Measurements from ENCODE around the gene ADAMTS18.

ADAMTS18 gene

GRCh38 chr16:77398495-77398894 lies 36.3 kb downstream of the ADAMTS18 start:
- Histone ChIP-seq H3K9ac (ENCODE audit: low read depth in 1 of 2, low read length in 2 of 2) (no peak overlapping the region), H3K4me1 (ENCODE audit: control insufficient read depth in 2 of 2, insufficient read depth in 2 of 2, low read length in 2 of 2) (no peaks in the 10 kb centered on the region), H3K4me3 (ENCODE audit: low read length in 2 of 2) (no peak overlapping the region), H3K27ac (ENCODE audit: low read depth in 2 of 2, low read length in 2 of 2) (no peak overlapping the region), H3K36me3 (ENCODE audit: control insufficient read depth in 2 of 2, insufficient read depth in 2 of 2, low read length in 2 of 2) (no peaks in the 10 kb centered on the region), H3K9me3 (ENCODE audit: control insufficient read depth in 2 of 2, low read length in 2 of 2) (no peaks in the 10 kb centered on the region), H3K27me3 (ENCODE audit: control insufficient read depth in 2 of 2, insufficient read depth in 2 of 2, low read length in 2 of 2) (no peaks in the 10 kb centered on the region)

- no peak overlapping the region for H3K9ac ChIP-seq (ENCODE audit: low read depth in 1 of 2, low read length in 2 of 2)
- H3K4me3 ChIP-seq (ENCODE audit: low read length in 2 of 2): no peak overlapping the region
- H3K36me3 ChIP-seq (ENCODE audit: control insufficient read depth in 2 of 2, insufficient read depth in 2 of 2, low read length in 2 of 2): no peaks in the 10 kb centered on the region
- H3K9me3 ChIP-seq (ENCODE audit: control insufficient read depth in 2 of 2, low read length in 2 of 2): no peaks in the 10 kb centered on the region
- H3K4me1 ChIP-seq (ENCODE audit: control insufficient read depth in 2 of 2, insufficient read depth in 2 of 2, low read length in 2 of 2): no peaks in the 10 kb centered on the region
- no peaks in the 10 kb centered on the region for H3K27me3 ChIP-seq (ENCODE audit: control insufficient read depth in 2 of 2, insufficient read depth in 2 of 2, low read length in 2 of 2)
- H3K27ac ChIP-seq (ENCODE audit: low read depth in 2 of 2, low read length in 2 of 2): no peak overlapping the region
Measured at GRCh38 chr16:77396461-77396860, 38.4 kb downstream of the ADAMTS18 start.

- Histone ChIP-seq H3K9me3 (ENCODE audit: control insufficient read depth in 2 of 2, low read length in 2 of 2) (no peaks in the 10 kb centered on the region), H3K36me3 (ENCODE audit: control insufficient read depth in 2 of 2, insufficient read depth in 2 of 2, low read length in 2 of 2) (no peaks in the 10 kb centered on the region), H3K4me1 (ENCODE audit: control insufficient read depth in 2 of 2, insufficient read depth in 2 of 2, low read length in 2 of 2) (no peaks in the 10 kb centered on the region), H3K27ac (ENCODE audit: low read depth in 2 of 2, low read length in 2 of 2) (no peak overlapping the region), H3K4me3 (ENCODE audit: low read length in 2 of 2) (no peak overlapping the region), H3K9ac (ENCODE audit: low read depth in 1 of 2, low read length in 2 of 2) (no peak overlapping the region), H3K27me3 (ENCODE audit: control insufficient read depth in 2 of 2, insufficient read depth in 2 of 2, low read length in 2 of 2) (no peaks in the 10 kb centered on the region)
Measured at GRCh38 chr16:77394699-77395098, 40.1 kb downstream of the ADAMTS18 start.

GRCh38 chr16:77393955-77394354 lies 40.9 kb downstream of the ADAMTS18 start:
- H3K9ac ChIP-seq (ENCODE audit: low read depth in 1 of 2, low read length in 2 of 2): no peak overlapping the region

GRCh38 chr16:77387815-77388209 lies 47.0 kb downstream of the ADAMTS18 start:
- no peaks in the 10 kb centered on the region for H3K27me3 ChIP-seq (ENCODE audit: control insufficient read depth in 2 of 2, insufficient read depth in 2 of 2, low read length in 2 of 2)
- H3K27ac ChIP-seq (ENCODE audit: low read depth in 2 of 2, low read length in 2 of 2): no peak overlapping the region
- no peaks in the 10 kb centered on the region for H3K4me1 ChIP-seq (ENCODE audit: control insufficient read depth in 2 of 2, insufficient read depth in 2 of 2, low read length in 2 of 2)
- no peak overlapping the region for H3K4me3 ChIP-seq (ENCODE audit: low read length in 2 of 2)
- no peak overlapping the region for H3K9ac ChIP-seq (ENCODE audit: low read depth in 1 of 2, low read length in 2 of 2)
- H3K9me3 ChIP-seq (ENCODE audit: control insufficient read depth in 2 of 2, low read length in 2 of 2): no peaks in the 10 kb centered on the region
- no peaks in the 10 kb centered on the region for H3K36me3 ChIP-seq (ENCODE audit: control insufficient read depth in 2 of 2, insufficient read depth in 2 of 2, low read length in 2 of 2)

More at GRCh38 chr16:77393955-77394354, 40.9 kb downstream of the ADAMTS18 start:
- H3K9me3 ChIP-seq (ENCODE audit: control insufficient read depth in 2 of 2, low read length in 2 of 2): no peaks in the 10 kb centered on the region
- no peaks in the 10 kb centered on the region for H3K4me1 ChIP-seq (ENCODE audit: control insufficient read depth in 2 of 2, insufficient read depth in 2 of 2, low read length in 2 of 2)
- no peaks in the 10 kb centered on the region for H3K36me3 ChIP-seq (ENCODE audit: control insufficient read depth in 2 of 2, insufficient read depth in 2 of 2, low read length in 2 of 2)
- H3K4me3 ChIP-seq (ENCODE audit: low read length in 2 of 2): no peak overlapping the region
- H3K27ac ChIP-seq (ENCODE audit: low read depth in 2 of 2, low read length in 2 of 2): no peak overlapping the region
- H3K27me3 ChIP-seq (ENCODE audit: control insufficient read depth in 2 of 2, insufficient read depth in 2 of 2, low read length in 2 of 2): no peaks in the 10 kb centered on the region

GRCh38 chr16:77386831-77387814 lies 47.7 kb downstream of the ADAMTS18 start:
- Histone ChIP-seq H3K4me3 (ENCODE audit: low read length in 2 of 2) (no peak overlapping the region), H3K9me3 (ENCODE audit: control insufficient read depth in 2 of 2, low read length in 2 of 2) (no peaks in the 10 kb centered on the region), H3K27ac (ENCODE audit: low read depth in 2 of 2, low read length in 2 of 2) (no peak overlapping the region), H3K9ac (ENCODE audit: low read depth in 1 of 2, low read length in 2 of 2) (no peak overlapping the region), H3K4me1 (ENCODE audit: control insufficient read depth in 2 of 2, insufficient read depth in 2 of 2, low read length in 2 of 2) (no peaks in the 10 kb centered on the region), H3K36me3 (ENCODE audit: control insufficient read depth in 2 of 2, insufficient read depth in 2 of 2, low read length in 2 of 2) (no peaks in the 10 kb centered on the region), H3K27me3 (ENCODE audit: control insufficient read depth in 2 of 2, insufficient read depth in 2 of 2, low read length in 2 of 2) (no peaks in the 10 kb centered on the region)

- no peak overlapping the region for H3K27ac ChIP-seq (ENCODE audit: low read depth in 2 of 2, low read length in 2 of 2)
- no peaks in the 10 kb centered on the region for H3K4me1 ChIP-seq (ENCODE audit: control insufficient read depth in 2 of 2, insufficient read depth in 2 of 2, low read length in 2 of 2)
- no peaks in the 10 kb centered on the region for H3K27me3 ChIP-seq (ENCODE audit: control insufficient read depth in 2 of 2, insufficient read depth in 2 of 2, low read length in 2 of 2)
- H3K36me3 ChIP-seq (ENCODE audit: control insufficient read depth in 2 of 2, insufficient read depth in 2 of 2, low read length in 2 of 2): no peaks in the 10 kb centered on the region
- no peak overlapping the region for H3K4me3 ChIP-seq (ENCODE audit: low read length in 2 of 2)
- H3K9me3 ChIP-seq (ENCODE audit: control insufficient read depth in 2 of 2, low read length in 2 of 2): no peaks in the 10 kb centered on the region
- no peak overlapping the region for H3K9ac ChIP-seq (ENCODE audit: low read depth in 1 of 2, low read length in 2 of 2)
Measured at GRCh38 chr16:77385481-77385880, 49.4 kb downstream of the ADAMTS18 start.

GRCh38 chr16:77383606-77384187 lies 51.1 kb downstream of the ADAMTS18 start:
- no peak overlapping the region for H3K4me3 ChIP-seq (ENCODE audit: low read length in 2 of 2)
- H3K9me3 ChIP-seq (ENCODE audit: control insufficient read depth in 2 of 2, low read length in 2 of 2): no peaks in the 10 kb centered on the region
- H3K4me1 ChIP-seq (ENCODE audit: control insufficient read depth in 2 of 2, insufficient read depth in 2 of 2, low read length in 2 of 2): no peaks in the 10 kb centered on the region
- no peak overlapping the region for H3K27ac ChIP-seq (ENCODE audit: low read depth in 2 of 2, low read length in 2 of 2)
- no peaks in the 10 kb centered on the region for H3K27me3 ChIP-seq (ENCODE audit: control insufficient read depth in 2 of 2, insufficient read depth in 2 of 2, low read length in 2 of 2)
- H3K9ac ChIP-seq (ENCODE audit: low read depth in 1 of 2, low read length in 2 of 2): no peak overlapping the region
- H3K36me3 ChIP-seq (ENCODE audit: control insufficient read depth in 2 of 2, insufficient read depth in 2 of 2, low read length in 2 of 2): no peaks in the 10 kb centered on the region

- H3K27ac ChIP-seq (ENCODE audit: low read depth in 2 of 2, low read length in 2 of 2): no peak overlapping the region
- H3K9ac ChIP-seq (ENCODE audit: low read depth in 1 of 2, low read length in 2 of 2): no peak overlapping the region
- H3K4me1 ChIP-seq (ENCODE audit: control insufficient read depth in 2 of 2, insufficient read depth in 2 of 2, low read length in 2 of 2): no peaks in the 10 kb centered on the region
- H3K9me3 ChIP-seq (ENCODE audit: control insufficient read depth in 2 of 2, low read length in 2 of 2): no peaks in the 10 kb centered on the region
- no peaks in the 10 kb centered on the region for H3K27me3 ChIP-seq (ENCODE audit: control insufficient read depth in 2 of 2, insufficient read depth in 2 of 2, low read length in 2 of 2)
- no peaks in the 10 kb centered on the region for H3K36me3 ChIP-seq (ENCODE audit: control insufficient read depth in 2 of 2, insufficient read depth in 2 of 2, low read length in 2 of 2)
- H3K4me3 ChIP-seq (ENCODE audit: low read length in 2 of 2): no peak overlapping the region
Measured at GRCh38 chr16:77376358-77376757, 58.5 kb downstream of the ADAMTS18 start.

- Histone ChIP-seq H3K4me1 (ENCODE audit: control insufficient read depth in 2 of 2, insufficient read depth in 2 of 2, low read length in 2 of 2) (no peaks in the 10 kb centered on the region), H3K27ac (ENCODE audit: low read depth in 2 of 2, low read length in 2 of 2) (no peak overlapping the region), H3K4me3 (ENCODE audit: low read length in 2 of 2) (no peak overlapping the region), H3K36me3 (ENCODE audit: control insufficient read depth in 2 of 2, insufficient read depth in 2 of 2, low read length in 2 of 2) (no peaks in the 10 kb centered on the region), H3K9ac (ENCODE audit: low read depth in 1 of 2, low read length in 2 of 2) (no peak overlapping the region), H3K27me3 (ENCODE audit: control insufficient read depth in 2 of 2, insufficient read depth in 2 of 2, low read length in 2 of 2) (no peaks in the 10 kb centered on the region), H3K9me3 (ENCODE audit: control insufficient read depth in 2 of 2, low read length in 2 of 2) (no peaks in the 10 kb centered on the region)
Measured at GRCh38 chr16:77375396-77375795, 59.4 kb downstream of the ADAMTS18 start.
